Measurements from ENCODE around the gene CEMIP. TPM values are rescaled to one million over a fixed set of nuclear protein-coding genes. Genes with fewer than 3 reads are reported as not detected.

Gene CEMIP
- total RNA-seq, 1 experiment from 2014 or later, result 3.1 TPM

DNA sequence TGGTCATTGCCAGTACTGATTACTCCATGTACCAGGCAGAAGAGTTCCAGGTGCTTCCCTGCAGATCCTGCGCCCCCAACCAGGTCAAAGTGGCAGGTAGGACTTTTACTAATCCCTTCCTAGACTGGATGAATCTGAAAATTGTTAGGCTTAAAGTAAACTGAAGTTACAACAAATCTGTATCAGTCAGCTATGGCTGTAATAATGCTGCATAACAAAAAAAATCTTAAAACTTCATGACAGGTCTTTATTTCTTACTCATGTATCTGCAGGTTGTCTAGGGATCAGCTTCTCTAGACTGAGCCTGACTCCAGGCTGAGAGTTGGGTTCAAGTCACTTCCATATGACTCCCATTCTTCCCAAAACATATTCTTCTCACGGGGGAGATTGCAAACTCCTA lies 116.8 kb downstream of the CEMIP start:
- no peak for DNase-seq
- Histone ChIP-seq H3K27ac (ENCODE audit: low read length) (no peak overlapping the region), H3K4me3 (ENCODE audit: low read length) (no peak overlapping the region), H3K79me2 (ENCODE audit: low read length) (no peaks in the 10 kb centered on the region), H3K9ac (ENCODE audit: low read length) (no peak overlapping the region), H3K27me3 (ENCODE audit: low read length) (no peaks in the 10 kb centered on the region), H3K9me3 (ENCODE audit: low read length) (no peaks in the 10 kb centered on the region), H3K36me3 (ENCODE audit: low read depth, low read length) (no peaks in the 10 kb centered on the region), H3F3A (ENCODE audit: low read length, unreplicated experiment) (no peaks in the 10 kb centered on the region), H3K4me1 (ENCODE audit: insufficient read depth, low read length) (peaks cover 9% of the 10 kb centered on the region), H3K4me2 (ENCODE audit: low read length) (no peak overlapping the region), H3K9me2 (replicated peaks; ENCODE audit: low read length) (no peaks in the 10 kb centered on the region), H4K20me1 (ENCODE audit: low read length) (no peaks in the 10 kb centered on the region), H2AFZ (ENCODE audit: low read length) (no peak overlapping the region)
- ChIA-PET CTCF (no interaction called here), POLR2A (ENCODE audit: unreplicated experiment) (no interaction called here)
- intact Hi-C loops (cut with micrococcal nuclease), result no loop called here
- BruUV-seq (replicated peaks), result no TSS peak
- TF ChIP-seq EZH2 (IDR thresholded peaks at IDR 0.05; ENCODE audit: low read length, unreplicated experiment) (no peak), EZH2phosphoT487 (IDR thresholded peaks at IDR 0.05; ENCODE audit: borderline replicate concordance, low read length) (no peak)
- TF ChIP-seq, protein P1, sequence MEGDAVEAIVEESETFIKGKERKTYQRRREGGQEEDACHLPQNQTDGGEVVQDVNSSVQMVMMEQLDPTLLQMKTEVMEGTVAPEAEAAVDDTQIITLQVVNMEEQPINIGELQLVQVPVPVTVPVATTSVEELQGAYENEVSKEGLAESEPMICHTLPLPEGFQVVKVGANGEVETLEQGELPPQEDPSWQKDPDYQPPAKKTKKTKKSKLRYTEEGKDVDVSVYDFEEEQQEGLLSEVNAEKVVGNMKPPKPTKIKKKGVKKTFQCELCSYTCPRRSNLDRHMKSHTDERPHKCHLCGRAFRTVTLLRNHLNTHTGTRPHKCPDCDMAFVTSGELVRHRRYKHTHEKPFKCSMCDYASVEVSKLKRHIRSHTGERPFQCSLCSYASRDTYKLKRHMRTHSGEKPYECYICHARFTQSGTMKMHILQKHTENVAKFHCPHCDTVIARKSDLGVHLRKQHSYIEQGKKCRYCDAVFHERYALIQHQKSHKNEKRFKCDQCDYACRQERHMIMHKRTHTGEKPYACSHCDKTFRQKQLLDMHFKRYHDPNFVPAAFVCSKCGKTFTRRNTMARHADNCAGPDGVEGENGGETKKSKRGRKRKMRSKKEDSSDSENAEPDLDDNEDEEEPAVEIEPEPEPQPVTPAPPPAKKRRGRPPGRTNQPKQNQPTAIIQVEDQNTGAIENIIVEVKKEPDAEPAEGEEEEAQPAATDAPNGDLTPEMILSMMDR (conservative IDR thresholded peaks at IDR 0.05; ENCODE audit: low read depth, low read length), result no peak
- no peak for ATAC-seq

- Histone ChIP-seq H3K27ac (ENCODE audit: low read length) (no peak overlapping the region), H2AFZ (ENCODE audit: low read length) (no peak overlapping the region)
Measured at GRCh38 chr15:80898040-80898439, 118.9 kb downstream of the CEMIP start.

DNA sequence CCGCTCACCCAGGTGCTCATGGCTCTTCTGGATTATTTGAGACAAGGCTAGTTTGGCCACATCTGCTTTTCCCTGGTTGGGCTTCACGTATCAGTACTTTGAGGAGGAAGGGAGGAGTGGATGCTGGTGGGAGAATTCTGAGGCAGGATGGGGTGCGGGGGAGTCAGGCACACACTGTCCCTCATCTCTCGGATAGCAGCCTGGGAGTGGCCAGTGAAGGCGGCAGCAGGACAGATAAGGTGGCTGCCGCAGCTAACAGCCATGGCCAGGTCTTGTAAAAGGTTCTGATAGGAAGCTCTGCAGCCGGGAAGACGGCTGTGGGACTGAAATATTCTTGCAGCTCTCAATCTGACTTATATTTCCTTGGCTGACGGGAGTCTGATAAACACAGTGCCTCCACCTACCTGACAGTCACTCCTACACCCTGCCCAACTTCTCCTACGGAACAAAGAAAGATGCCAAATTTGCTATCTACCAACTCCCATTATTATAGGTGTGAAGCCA lies 123.2 kb downstream of the CEMIP start:
- H3K27ac ChIP-seq (ENCODE audit: low read length), result no peak overlapping the region
- H3K9me3 ChIP-seq (ENCODE audit: low read length), result no peaks in the 10 kb centered on the region
- H3K4me1 ChIP-seq (ENCODE audit: insufficient read depth, low read length), result peaks cover 14% of the 10 kb centered on the region
- H3F3A ChIP-seq (ENCODE audit: low read length, unreplicated experiment), result no peaks in the 10 kb centered on the region
- H2AFZ ChIP-seq (ENCODE audit: low read length), result no peak overlapping the region
- TF ChIP-seq EZH2phosphoT487 (IDR thresholded peaks at IDR 0.05; ENCODE audit: borderline replicate concordance, low read length) (no peak), EZH2 (IDR thresholded peaks at IDR 0.05; ENCODE audit: low read length, unreplicated experiment) (no peak)
- TF ChIP-seq, protein P1 (conservative IDR thresholded peaks at IDR 0.05; ENCODE audit: low read depth, low read length), result no peak
- no peaks in the 10 kb centered on the region for H3K79me2 ChIP-seq (ENCODE audit: low read length)
- DNase-seq (no peak), ATAC-seq (no peak)
- no peak overlapping the region for H3K9ac ChIP-seq (ENCODE audit: low read length)
- H3K4me2 ChIP-seq (ENCODE audit: low read length), result no peak overlapping the region
- POLR2A ChIA-PET (ENCODE audit: unreplicated experiment), result no interaction called here
- intact Hi-C loops (cut with micrococcal nuclease), result no loop called here
- no peaks in the 10 kb centered on the region for H3K36me3 ChIP-seq (ENCODE audit: low read depth, low read length)
- CTCF ChIA-PET, result no interaction called here
- H3K9me2 ChIP-seq (replicated peaks; ENCODE audit: low read length), result no peaks in the 10 kb centered on the region
- BruUV-seq (replicated peaks), result no TSS peak
- no peak overlapping the region for H3K4me3 ChIP-seq (ENCODE audit: low read length)
- H4K20me1 ChIP-seq (ENCODE audit: low read length), result no peaks in the 10 kb centered on the region
- H3K27me3 ChIP-seq (ENCODE audit: low read length), result no peaks in the 10 kb centered on the region

More at GRCh38 chr15:80898040-80898439, 118.9 kb downstream of the CEMIP start:
- no peak overlapping the region for H3K9ac ChIP-seq (ENCODE audit: low read length)
- H4K20me1 ChIP-seq (ENCODE audit: low read length), result no peaks in the 10 kb centered on the region
- POLR2A ChIA-PET (ENCODE audit: unreplicated experiment), result no interaction called here
- no peaks in the 10 kb centered on the region for H3F3A ChIP-seq (ENCODE audit: low read length, unreplicated experiment)
- no TSS peak for BruUV-seq (replicated peaks)
- H3K36me3 ChIP-seq (ENCODE audit: low read depth, low read length), result no peaks in the 10 kb centered on the region
- no peak for TF ChIP-seq EZH2 (IDR thresholded peaks at IDR 0.05; ENCODE audit: low read length, unreplicated experiment)
- TF ChIP-seq EZH2phosphoT487 (IDR thresholded peaks at IDR 0.05; ENCODE audit: borderline replicate concordance, low read length), result no peak
- TF ChIP-seq, protein P1 (conservative IDR thresholded peaks at IDR 0.05; ENCODE audit: low read depth, low read length), result no peak
- no peak overlapping the region for H3K4me2 ChIP-seq (ENCODE audit: low read length)
- H3K79me2 ChIP-seq (ENCODE audit: low read length), result no peaks in the 10 kb centered on the region
- H3K27me3 ChIP-seq (ENCODE audit: low read length), result no peaks in the 10 kb centered on the region
- intact Hi-C loops (cut with micrococcal nuclease), result no loop called here
- no peak for DNase-seq
- ATAC-seq, result no peak
- no peak overlapping the region for H3K4me3 ChIP-seq (ENCODE audit: low read length)
- H3K9me2 ChIP-seq (replicated peaks; ENCODE audit: low read length), result no peaks in the 10 kb centered on the region
- peaks cover 9% of the 10 kb centered on the region for H3K4me1 ChIP-seq (ENCODE audit: insufficient read depth, low read length)
- CTCF ChIA-PET, result no interaction called here
- no peaks in the 10 kb centered on the region for H3K9me3 ChIP-seq (ENCODE audit: low read length)

Measured in PC-3 (cell line).